Uterus (tissue), 4 donors: Measurements from ENCODE around the gene PTPRM. TPM values are rescaled to one million over a fixed set of nuclear protein-coding genes. Genes with fewer than 3 reads are reported as not detected.

Source experiments
- DNase-seq, 2 donors: peaks; one replicate each; pipeline ENCODE4 v3.0.0-alpha.2; 2019 to 2020
- H3K27ac ChIP-seq, 2 donors: fragments of 200-600 bp; sonication (generic); 1 replicate in 1 of 2; 2 replicates in 1 of 2; pipeline ENCODE4 v1.5.1; 2016 to 2018
- H3K27me3 ChIP-seq, 2 donors: fragments of 200-600 bp; sonication (generic); one replicate each; pipeline ENCODE4 v1.5.1; 2018 to 2019; ENCODE audit warnings: control low read depth in 1 of 2
- H3K36me3 ChIP-seq, 2 donors: fragments of 200-600 bp; sonication (generic); one replicate each; pipeline ENCODE4 v1.5.1; 2019; ENCODE audit warnings: control low read depth in 1 of 2
- H3K4me1 ChIP-seq, 2 donors: fragments of 200-600 bp; sonication (generic); one replicate each; pipeline ENCODE4 v1.5.1; 2018 to 2019; ENCODE audit warnings: control low read depth in 1 of 2
- H3K4me3 ChIP-seq, 2 donors: fragments of 200-600 bp; sonication (generic); 1 replicate in 1 of 2; 2 replicates in 1 of 2; pipeline ENCODE4 v1.5.1; 2018 to 2019; ENCODE audit warnings: mild to moderate bottlenecking in 1 of 2
- H3K9me3 ChIP-seq, 2 donors: fragments of 200-600 bp; sonication (generic); one replicate each; pipeline ENCODE4 v1.5.1; 2019; ENCODE audit warnings: control low read depth in 1 of 2
- CTCF ChIP-seq, 4 experiments: fragments of 200-600 bp in 2 of 4; fragments of 450-650 bp in 2 of 4; sonication (generic) in 2 of 4; IDR thresholded peaks; one replicate each; pipeline ENCODE4 v1.5.1; 2016 to 2019; ENCODE audit warnings: antibody characterized with exemption in 4 of 4, mild to moderate bottlenecking in 2 of 4, moderate library complexity in 1 of 4
- POLR2A ChIP-seq, 2 donors: fragments of 450-650 bp; IDR thresholded peaks; one replicate each; pipeline ENCODE4 v1.6.1; 2016; ENCODE audit warnings: antibody characterized with exemption in 2 of 2, mild to moderate bottlenecking in 1 of 2, moderate library complexity in 1 of 2
- intact Hi-C: fragments of 100-400 bp; cut with DNase I; formaldehyde crosslinking; loops from one replicate; pipeline ENCODE4 v1.15.1; 2023; ENCODE audit warnings: low total_unique reads
- total RNA-seq, 4 donors: library from RNA; depleted of rRNA in 3 of 4; stranded (reverse); fragments of >200 nt in 3 of 4; gene quantifications; one replicate each; pipeline versions ENCODE4 v1.1.0 to v1.2.4, GENCODE V29; 2014 to 2023
- donor health status: DM: yes; HTN: yes; CAD: no.

The PTPRM gene
- total RNA-seq, 4 donors from 2014 or later, result 62.0 to 127 (median 85.7) TPM

- Histone ChIP-seq H3K36me3 (no peaks in the 10 kb centered on the region), H3K4me3 (no peak overlapping the region), H3K4me1 (no peaks in the 10 kb centered on the region), H3K9me3 (no peaks in the 10 kb centered on the region), H3K27me3 (no peaks in the 10 kb centered on the region), H3K27ac (no peak overlapping the region)
- DNase-seq, result no peak
- no peak for TF ChIP-seq POLR2A (IDR thresholded peaks at IDR 0.05)
- TF ChIP-seq CTCF (IDR thresholded peaks at IDR 0.05), result no peak
- intact Hi-C loops, result no loop called here
Observed at GRCh38 chr18:8298186-8298585, 731.1 kb downstream of the PTPRM start.

GRCh38 chr18:8299054-8299980, 732.2 kb downstream of the PTPRM start:
- no peak overlapping the region for H3K4me3 ChIP-seq
- TF ChIP-seq CTCF (IDR thresholded peaks at IDR 0.05) (no peak), POLR2A (IDR thresholded peaks at IDR 0.05) (no peak)
- intact Hi-C loops, result no loop called here

GRCh38 chr18:8300751-8301410, 733.8 kb downstream of the PTPRM start:
- no peak for TF ChIP-seq POLR2A (IDR thresholded peaks at IDR 0.05)
- TF ChIP-seq CTCF (IDR thresholded peaks at IDR 0.05), result no peak
- no peak overlapping the region for H3K27ac ChIP-seq
- H3K36me3 ChIP-seq, result no peaks in the 10 kb centered on the region
- intact Hi-C loops, result no loop called here
- no peaks in the 10 kb centered on the region for H3K9me3 ChIP-seq
- H3K27me3 ChIP-seq, result no peaks in the 10 kb centered on the region
- no peaks in the 10 kb centered on the region for H3K4me1 ChIP-seq
- no peak for DNase-seq
- no peak overlapping the region for H3K4me3 ChIP-seq

More at GRCh38 chr18:8299054-8299980, 732.2 kb downstream of the PTPRM start:
- Histone ChIP-seq H3K27ac (no peak overlapping the region), H3K36me3 (no peaks in the 10 kb centered on the region), H3K9me3 (no peaks in the 10 kb centered on the region), H3K4me1 (no peaks in the 10 kb centered on the region), H3K27me3 (no peaks in the 10 kb centered on the region)
- DNase-seq, result no peak

- no peaks in the 10 kb centered on the region for H3K4me1 ChIP-seq
- intact Hi-C loops, result no loop called here
- no peaks in the 10 kb centered on the region for H3K36me3 ChIP-seq
- H3K9me3 ChIP-seq, result no peaks in the 10 kb centered on the region
- no peaks in the 10 kb centered on the region for H3K27me3 ChIP-seq
- TF ChIP-seq POLR2A (IDR thresholded peaks at IDR 0.05) (no peak), CTCF (IDR thresholded peaks at IDR 0.05) (no peak)
- H3K27ac ChIP-seq, result no peak overlapping the region
- DNase-seq, result no peak
- H3K4me3 ChIP-seq, result no peak overlapping the region
Observed at GRCh38 chr18:8301427-8302172, 734.5 kb downstream of the PTPRM start.
